ENCODE data around the gene SMYD5.

The SMYD5 gene

DNA sequence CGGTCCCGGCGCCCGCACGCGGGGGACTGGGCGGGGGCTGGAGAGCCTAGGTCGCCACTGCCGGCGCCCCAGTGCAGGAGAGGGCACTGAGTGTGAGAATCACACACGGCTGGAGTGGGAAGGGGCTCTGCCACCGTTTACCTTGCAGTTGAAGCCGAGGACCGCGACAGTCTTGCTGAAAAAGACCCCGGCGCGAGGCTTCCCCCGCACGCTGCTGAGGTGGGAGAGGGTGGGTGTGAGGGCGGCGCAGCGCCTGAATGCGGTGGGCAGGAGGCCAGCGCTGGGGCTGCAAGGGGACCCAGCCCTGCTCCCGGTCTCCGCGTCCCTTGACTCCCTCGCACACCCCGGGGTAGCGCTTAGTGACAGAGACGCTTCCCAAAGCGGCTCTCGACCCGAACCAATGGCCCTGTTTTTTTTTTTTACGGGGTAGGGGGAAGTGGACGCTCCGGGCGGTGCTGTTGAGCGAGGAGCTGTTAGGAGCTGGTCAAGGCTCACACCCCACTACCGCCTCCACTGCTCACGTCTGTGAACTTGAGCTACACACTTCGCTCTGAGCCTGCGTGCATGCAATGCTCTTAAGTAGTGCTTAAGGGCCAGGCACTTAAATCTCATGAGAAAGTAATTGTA, 10.9 kb upstream of the SMYD5 start:
- no peaks in the 10 kb centered on the region; the same call in none of the 2 replicates for H3K27me3 ChIP-seq (replicated peaks; ENCODE audit: control insufficient read depth, insufficient read depth, low read length)
- H3K36me3 ChIP-seq (ENCODE audit: control insufficient read depth, insufficient read depth, low read length) = no peaks in the 10 kb centered on the region
- no peak overlapping the region for H3K4me3 ChIP-seq (replicated peaks; ENCODE audit: low read depth, low read length)
- no peak for DNase-seq (ENCODE audit: extremely low read depth, insufficient read length)
- TF ChIP-seq, protein P1, sequence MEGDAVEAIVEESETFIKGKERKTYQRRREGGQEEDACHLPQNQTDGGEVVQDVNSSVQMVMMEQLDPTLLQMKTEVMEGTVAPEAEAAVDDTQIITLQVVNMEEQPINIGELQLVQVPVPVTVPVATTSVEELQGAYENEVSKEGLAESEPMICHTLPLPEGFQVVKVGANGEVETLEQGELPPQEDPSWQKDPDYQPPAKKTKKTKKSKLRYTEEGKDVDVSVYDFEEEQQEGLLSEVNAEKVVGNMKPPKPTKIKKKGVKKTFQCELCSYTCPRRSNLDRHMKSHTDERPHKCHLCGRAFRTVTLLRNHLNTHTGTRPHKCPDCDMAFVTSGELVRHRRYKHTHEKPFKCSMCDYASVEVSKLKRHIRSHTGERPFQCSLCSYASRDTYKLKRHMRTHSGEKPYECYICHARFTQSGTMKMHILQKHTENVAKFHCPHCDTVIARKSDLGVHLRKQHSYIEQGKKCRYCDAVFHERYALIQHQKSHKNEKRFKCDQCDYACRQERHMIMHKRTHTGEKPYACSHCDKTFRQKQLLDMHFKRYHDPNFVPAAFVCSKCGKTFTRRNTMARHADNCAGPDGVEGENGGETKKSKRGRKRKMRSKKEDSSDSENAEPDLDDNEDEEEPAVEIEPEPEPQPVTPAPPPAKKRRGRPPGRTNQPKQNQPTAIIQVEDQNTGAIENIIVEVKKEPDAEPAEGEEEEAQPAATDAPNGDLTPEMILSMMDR (IDR thresholded peaks at IDR 0.05; ENCODE audit: insufficient read depth, low read length, poor library complexity, severe bottlenecking) = no peak

DNA sequence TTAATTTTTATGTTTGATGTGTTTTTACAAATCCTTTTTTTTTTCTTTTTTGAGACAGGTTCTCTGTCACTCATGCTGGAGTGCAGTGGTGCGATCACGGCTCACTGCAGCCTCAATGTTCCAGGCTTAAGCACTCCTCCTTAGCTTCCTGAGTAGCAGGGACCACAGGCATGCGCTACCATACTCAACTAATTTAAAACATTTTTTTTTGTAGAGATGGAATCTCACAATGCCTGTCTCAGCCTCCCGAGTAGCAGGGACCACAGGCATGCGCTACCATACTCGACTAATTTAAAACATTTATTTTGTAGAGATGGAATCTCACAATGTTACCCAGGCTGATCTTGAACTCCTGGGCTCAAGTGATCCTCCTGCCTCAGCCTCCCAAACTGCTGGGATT, 8.4 kb upstream of the SMYD5 start:
- DNase-seq (ENCODE audit: extremely low read depth, insufficient read length) = no peak
- no peaks in the 10 kb centered on the region; the same call in none of the 2 replicates for H3K27me3 ChIP-seq (replicated peaks; ENCODE audit: control insufficient read depth, insufficient read depth, low read length)
- no peak overlapping the region for H3K4me3 ChIP-seq (replicated peaks; ENCODE audit: low read depth, low read length)
- H3K36me3 ChIP-seq (ENCODE audit: control insufficient read depth, insufficient read depth, low read length) = no peaks in the 10 kb centered on the region
- TF ChIP-seq, protein P1 (IDR thresholded peaks at IDR 0.05; ENCODE audit: insufficient read depth, low read length, poor library complexity, severe bottlenecking) = no peak

DNA sequence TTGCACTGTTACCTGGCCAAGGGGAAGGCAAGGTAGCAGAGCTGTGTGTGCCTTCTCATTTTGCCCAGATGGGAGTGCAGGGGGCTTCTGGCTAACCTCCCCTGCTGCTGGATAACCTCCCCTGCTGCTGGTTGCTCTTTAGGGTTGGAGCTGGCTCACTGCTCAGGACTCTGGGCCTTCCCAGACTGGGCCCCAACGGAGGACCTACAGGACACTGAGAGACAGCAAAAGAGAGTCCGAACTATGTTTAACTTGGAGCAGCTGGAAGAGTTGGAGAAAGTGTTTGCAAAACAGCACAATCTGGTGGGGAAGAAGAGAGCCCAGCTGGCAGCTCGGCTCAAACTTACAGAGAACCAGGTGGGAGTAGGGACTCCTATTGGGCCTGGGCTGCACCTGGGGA, 5.8 kb upstream of the SMYD5 start:
- Histone ChIP-seq H3K4me3 (replicated peaks; ENCODE audit: low read depth, low read length) (no peak overlapping the region), H3K36me3 (ENCODE audit: control insufficient read depth, insufficient read depth, low read length) (no peaks in the 10 kb centered on the region), H3K27me3 (replicated peaks; ENCODE audit: control insufficient read depth, insufficient read depth, low read length) (no peaks in the 10 kb centered on the region; the same call in none of the 2 replicates)
- DNase-seq (ENCODE audit: extremely low read depth, insufficient read length) = no peak
- TF ChIP-seq, protein P1 (IDR thresholded peaks at IDR 0.05; ENCODE audit: insufficient read depth, low read length, poor library complexity, severe bottlenecking) = no peak

DNA sequence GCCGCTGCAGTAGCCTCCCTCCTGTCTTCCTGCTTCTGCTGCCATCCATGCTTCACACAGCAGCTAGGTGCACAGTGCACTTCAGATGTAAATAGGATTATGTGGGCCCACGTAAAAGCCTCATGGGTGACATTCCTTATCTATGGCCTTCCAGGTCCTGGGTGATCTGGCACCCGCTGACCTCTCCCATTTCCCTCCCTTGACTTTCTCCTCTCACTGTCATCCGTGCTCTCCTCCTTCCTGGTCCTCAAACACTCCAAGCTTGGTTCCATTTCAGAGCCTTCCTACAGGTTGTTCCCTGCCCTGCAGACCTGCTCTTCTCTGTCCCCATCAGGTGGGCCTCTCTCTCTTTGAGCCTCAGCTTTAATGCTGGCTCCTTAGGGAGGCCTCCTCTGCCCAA, 4.0 kb upstream of the SMYD5 start:
- Histone ChIP-seq H3K27me3 (replicated peaks; ENCODE audit: control insufficient read depth, insufficient read depth, low read length) (no peaks in the 10 kb centered on the region; the same call in none of the 2 replicates), H3K4me3 (replicated peaks; ENCODE audit: low read depth, low read length) (no peak overlapping the region), H3K36me3 (ENCODE audit: control insufficient read depth, insufficient read depth, low read length) (no peaks in the 10 kb centered on the region)
- TF ChIP-seq, protein P1 (IDR thresholded peaks at IDR 0.05; ENCODE audit: insufficient read depth, low read length, poor library complexity, severe bottlenecking) = no peak
- DNase-seq (ENCODE audit: extremely low read depth, insufficient read length) = no peak

DNA sequence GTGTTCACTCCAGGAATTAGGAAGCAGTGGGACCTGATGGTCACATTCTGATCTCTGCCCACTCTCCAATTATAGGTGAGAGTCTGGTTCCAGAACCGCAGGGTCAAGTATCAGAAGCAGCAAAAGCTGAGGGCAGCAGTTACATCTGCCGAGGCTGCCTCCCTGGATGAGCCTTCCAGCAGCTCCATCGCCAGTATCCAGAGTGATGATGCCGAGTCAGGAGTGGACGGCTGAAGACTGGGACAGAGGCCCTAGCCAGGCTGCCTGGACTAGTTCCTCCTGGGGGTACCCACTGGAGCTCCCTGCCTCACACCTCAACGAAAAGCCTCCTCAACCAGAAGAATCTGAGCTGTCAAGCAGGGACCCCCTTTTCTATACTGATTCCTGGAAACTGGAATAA, 3.3 kb upstream of the SMYD5 start:
- no peaks in the 10 kb centered on the region; the same call in none of the 2 replicates for H3K27me3 ChIP-seq (replicated peaks; ENCODE audit: control insufficient read depth, insufficient read depth, low read length)
- H3K4me3 ChIP-seq (replicated peaks; ENCODE audit: low read depth, low read length) = no peak overlapping the region
- TF ChIP-seq, protein P1 (IDR thresholded peaks at IDR 0.05; ENCODE audit: insufficient read depth, low read length, poor library complexity, severe bottlenecking) = no peak
- H3K36me3 ChIP-seq (ENCODE audit: control insufficient read depth, insufficient read depth, low read length) = no peaks in the 10 kb centered on the region
- no peak for DNase-seq (ENCODE audit: extremely low read depth, insufficient read length)

DNA sequence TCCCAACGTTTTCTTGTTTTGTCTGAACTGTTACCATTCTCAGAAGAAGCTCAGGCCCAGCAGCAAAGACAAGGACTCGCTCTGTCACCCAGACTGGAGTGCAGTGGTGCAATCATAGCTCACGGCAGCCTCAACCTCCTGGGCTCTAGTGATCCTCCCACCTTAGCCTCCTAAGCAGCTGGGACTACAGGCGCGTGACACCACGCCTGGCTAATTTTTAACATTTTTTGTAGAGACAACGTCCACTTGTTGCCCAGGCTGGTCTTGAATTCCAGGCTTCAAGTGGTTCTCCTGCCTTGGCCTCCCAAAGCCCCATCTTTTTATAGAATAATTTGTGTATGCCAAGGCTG, 2.0 kb upstream of the SMYD5 start:
- H3K36me3 ChIP-seq (ENCODE audit: control insufficient read depth, insufficient read depth, low read length) = no peaks in the 10 kb centered on the region

More for the DNA sequence above, 2.0 kb upstream of the SMYD5 start:
- TF ChIP-seq, protein P1 (IDR thresholded peaks at IDR 0.05; ENCODE audit: insufficient read depth, low read length, poor library complexity, severe bottlenecking) = no peak
- no peak overlapping the region for H3K4me3 ChIP-seq (replicated peaks; ENCODE audit: low read depth, low read length)
- no peaks in the 10 kb centered on the region; the same call in 1 of the 2 replicates for H3K27me3 ChIP-seq (replicated peaks; ENCODE audit: control insufficient read depth, insufficient read depth, low read length)
- no peak for DNase-seq (ENCODE audit: extremely low read depth, insufficient read length)
